Fibroblast of peridontal ligament (primary cell): ENCODE data around the gene ASCL2.
A peak's percentile ranks its signal among the peaks of the same experiment; 100 is the strongest.

Source experiments
- DNase-seq: peaks from one replicate; pipeline ENCODE4 v3.0.0-alpha.2; 2010; ENCODE audit errors: extremely low read depth

The ASCL2 gene

DNA sequence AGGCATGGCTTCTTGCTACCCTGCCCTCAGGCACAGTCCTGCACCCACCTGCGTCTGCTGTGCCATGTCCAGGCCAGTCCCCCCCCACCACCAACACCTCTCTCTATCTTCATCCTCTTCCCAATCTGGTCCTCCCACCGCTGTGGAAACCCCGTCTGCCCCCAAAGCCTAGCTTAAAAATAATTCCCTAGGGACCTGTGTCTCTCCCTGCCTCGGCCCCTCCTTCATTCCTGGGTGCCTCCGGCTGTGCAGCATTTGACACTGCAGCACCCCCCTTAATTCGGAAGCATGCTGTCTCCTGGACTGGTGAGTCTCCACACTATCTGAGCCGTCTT is 2.5 kb upstream of the ASCL2 start:
- DNase-seq: no peak

DNA sequence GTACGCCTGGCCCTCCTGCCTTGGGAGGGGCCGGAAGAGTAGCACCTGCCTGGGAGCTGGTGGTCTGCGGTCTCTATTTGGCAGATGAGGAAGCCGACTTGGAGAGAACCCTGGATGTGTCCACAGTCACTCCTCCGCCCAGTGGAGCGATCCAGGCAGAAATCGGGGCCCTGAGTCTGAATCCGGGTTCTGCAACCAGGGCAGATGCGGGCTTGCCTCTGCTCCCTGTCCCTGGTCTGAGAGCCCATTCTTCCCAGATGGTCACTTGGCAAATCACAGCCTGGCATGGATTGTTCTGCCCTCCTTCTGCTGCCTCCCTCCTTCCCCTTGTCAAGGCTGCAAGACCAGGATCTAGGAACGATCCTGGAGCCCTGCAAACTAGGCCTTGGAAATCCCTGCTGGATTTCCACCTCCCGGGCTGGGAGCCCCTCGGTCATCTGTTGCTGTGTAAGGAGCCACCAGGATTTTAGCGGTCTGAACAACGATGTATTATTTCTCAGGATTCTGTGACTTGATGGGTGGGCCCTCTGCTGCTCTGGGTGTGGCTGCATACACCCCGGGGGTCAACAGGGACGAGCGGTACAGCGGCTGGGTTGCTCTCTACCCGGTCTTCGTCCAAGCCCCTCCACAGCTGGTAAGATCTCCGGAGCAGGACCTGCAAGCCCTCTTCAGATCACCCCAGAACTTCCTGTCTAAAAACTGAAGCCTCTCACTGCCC is 2.0 kb upstream of the ASCL2 start:
- DNase-seq: no peak

DNA sequence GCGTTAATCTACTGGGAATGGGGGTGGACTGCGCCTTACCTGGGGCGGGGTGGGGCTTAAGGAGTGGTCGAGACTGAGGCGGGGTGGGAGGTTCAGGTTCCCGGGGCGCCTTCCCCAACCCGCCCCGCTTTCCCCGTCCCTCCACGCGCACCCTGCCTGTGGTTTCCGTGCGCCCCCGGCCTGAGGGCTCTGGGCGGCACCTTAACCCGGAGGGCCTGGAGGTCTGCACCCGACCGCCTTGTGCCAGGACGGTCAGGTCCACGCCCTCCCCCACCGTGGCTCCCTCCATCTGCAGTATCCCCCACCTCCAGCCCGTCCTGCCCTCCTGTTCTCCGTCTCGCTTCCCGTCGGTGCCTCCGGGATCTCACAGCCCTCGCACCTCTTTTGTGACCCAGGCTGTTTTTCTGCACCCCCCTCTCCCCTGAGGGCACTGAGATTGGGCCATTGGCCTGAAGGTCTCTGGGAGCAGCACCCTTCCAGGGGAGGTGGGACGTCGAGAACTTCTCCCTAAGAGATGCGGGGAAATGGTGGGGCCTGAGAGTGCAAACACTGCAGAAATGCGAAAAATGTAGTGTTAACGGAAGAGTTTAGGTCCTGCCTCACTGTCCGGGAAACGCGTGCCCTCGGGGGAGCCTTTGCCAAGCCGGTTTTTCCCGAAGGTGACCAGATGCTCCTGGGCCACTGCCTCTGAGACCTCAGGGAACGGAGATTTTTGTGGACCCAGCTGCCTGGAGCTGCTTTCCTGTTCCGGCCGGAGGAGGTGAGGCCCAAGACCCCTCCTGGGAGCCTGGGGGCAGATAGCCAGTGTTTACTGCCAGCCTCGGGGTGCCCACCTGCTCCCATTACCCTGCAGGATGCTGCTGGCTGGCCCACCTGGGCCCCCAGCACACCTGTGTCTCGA is 1.2 kb upstream of the ASCL2 start:
- DNase-seq: no peak

- DNase-seq: no peak
These were observed 614 bp upstream of the ASCL2 start for GRCh38 chr11:2271077-2271326.

GRCh38 chr11:2269601-2270321 is 627 bp downstream of the ASCL2 start:
- DNase-seq: peak; percentile 23

- DNase-seq: no peak
These were observed 1.4 kb downstream of the ASCL2 start for GRCh38 chr11:2268729-2269600.

DNA sequence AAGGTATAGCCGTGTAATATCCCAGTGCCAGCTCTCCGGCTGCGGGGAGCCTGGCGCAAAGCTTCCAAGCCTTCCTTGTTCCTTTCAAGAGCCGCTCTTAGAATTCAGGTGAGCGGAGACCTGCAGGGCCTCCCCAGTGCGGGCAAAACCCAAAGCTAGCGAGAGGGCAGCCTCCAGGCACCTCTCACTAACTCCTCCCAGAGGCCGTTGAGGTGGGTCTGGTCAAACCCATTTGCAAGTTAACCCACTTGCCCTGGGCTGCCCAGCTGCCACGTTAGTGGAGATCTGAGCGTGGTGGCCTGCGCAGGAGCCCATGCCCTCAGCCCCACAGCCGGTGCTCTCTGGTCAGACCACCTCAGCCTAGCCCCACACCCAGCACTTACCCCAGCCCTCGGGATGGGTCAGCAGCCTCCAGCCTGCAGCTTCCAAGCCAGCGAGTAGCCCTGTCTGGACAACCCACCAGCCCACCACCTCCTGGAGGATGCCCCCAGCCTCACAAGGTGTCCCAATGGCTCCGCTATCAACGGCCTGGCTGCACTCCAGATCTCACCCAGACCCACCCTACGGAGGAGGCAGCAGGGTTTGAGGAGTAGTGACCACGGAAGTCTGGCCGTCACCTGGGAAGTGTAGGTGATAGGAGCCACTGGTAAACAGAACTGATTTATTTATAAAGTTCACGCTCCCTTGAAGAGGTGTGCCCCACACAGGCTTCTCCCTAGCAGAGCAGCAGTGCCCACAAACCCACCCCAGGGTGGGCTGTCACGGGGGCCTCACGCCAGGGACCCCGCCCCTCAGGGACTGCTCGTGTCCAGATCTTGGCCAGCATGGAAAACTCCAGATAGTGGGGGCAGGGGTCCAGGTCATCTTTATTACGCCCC is 2.3 kb downstream of the ASCL2 start:
- DNase-seq: no peak

DNA sequence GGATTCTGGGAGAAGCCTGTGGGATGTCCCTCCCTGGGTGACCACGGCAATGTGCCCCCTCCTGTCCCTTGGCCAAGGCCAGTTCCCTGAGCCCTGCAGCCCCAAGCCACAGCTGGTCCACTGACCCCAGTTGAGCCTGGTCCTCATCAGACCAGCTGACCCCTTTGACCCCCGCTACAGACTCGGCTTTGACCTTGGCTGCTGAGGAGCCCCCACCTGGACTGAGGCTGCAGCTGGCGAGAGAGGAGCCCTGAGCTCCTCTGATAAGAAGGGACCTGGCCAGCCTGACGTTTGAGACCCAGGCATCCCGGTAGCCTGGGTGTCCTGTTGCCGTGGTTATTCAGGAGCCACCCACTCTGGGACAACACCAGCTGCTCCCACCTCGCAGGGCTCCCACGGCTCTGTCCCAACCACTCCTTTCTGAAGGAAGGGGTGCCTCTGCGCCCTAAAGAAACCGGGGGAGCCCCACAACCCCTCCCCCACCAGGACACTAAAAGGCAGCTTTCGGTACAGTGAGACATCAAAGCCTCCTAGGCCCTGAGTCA is 3.0 kb downstream of the ASCL2 start:
- no peak for DNase-seq

DNA sequence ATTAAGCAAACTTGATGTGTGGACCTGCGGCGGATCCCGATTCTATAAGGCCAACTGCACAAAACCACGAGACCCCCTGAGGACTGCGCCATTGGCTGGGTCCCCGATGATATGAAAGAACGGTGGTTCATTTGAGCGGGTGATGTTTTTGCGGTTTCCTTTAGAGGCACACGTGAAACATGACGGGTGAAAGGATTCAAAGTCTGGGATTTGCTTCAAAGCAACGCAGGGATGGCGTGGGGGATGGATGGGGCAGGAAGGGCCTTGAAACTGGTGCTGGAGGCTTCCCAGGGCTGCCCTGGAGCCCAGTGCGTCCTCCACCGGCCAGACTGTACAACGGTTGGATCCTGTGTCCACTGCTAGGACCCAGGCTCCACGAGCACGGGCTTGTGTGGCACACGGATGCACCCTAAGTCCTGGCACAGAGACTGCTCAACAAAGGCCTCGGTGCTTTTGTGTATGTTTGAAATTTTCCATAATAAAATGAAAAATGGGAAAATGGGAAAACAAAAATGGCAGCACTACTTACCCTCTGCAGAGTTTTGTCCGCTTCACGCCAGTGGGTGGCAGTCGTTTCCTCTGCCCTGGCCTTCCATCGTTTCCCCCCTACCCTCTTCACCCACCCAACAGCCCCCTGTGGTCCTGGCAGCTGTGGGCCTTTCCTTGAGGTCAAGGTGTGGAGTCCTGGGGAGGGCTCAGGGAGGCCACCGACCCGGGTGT is 3.6 kb downstream of the ASCL2 start:
- DNase-seq: no peak

DNA sequence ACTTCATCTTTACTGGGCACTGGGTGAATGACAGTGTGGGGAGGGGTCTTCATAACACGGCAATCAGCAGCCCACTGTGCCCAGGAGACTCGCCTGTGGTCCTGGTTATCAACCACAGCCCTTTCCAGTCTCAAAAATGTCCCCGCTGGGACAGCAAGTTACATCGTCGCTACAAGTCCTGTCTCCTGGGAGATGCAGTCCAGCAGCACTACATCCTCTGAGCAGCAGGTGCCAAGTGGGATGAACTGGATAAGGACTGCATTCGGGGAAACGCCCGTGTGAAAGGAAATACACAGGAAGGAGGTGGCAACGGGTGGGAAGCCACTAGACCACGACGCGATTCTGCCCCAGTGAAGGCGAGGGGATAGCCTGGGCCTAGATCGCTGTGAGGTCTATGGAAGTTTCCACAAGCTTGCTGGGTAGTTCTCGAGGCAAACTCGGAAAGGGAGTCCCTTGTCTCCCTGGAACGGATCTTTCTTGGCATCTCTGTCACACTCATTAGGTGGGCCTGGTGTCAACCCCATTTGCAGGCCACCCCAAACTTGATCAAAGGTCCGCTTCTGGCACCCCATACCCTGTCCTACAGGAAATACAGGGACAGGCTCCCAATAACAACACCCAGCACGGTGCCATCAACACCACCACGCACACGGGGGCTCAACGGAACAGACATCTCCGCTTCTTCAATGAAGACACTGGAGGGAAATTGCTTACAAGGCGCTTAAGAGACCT is 4.4 kb downstream of the ASCL2 start:
- no peak for DNase-seq

GRCh38 chr11:2265396-2265795 is 5.0 kb downstream of the ASCL2 start:
- DNase-seq: no peak

DNA sequence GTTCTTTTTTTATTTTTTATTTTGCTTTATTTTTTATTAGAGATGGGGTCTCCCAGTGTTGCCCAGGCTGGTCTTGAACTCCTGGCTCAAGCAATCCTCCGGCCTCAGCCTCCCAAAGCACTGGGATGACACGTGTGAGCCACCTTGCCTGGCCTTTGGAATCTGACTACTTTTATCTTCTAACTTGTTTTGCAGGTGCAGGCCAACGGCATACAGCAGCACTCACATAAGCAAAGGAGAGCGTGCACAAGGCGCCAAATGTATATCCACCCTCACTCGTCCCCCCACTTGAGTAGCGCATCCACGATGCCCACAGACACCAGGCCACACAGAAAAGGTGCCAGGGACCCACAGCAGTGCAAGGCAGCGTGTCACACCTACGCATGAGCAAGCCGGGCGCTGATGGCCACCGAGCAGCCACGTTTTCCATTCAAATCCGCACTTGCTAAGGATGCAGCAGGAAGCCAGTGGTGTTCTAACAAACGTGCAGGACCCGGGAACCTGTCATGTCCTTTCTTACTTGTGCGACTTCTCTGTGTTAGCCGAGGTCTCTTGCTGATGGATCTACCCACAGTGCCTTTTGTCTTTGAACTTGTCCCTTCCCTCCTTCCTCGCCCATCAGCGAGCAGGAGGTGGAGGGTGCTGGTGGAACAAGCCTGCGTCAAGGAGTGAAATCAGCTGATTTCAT is 5.9 kb downstream of the ASCL2 start:
- DNase-seq: no peak

GRCh38 chr11:2263724-2264360 is 6.5 kb downstream of the ASCL2 start:
- DNase-seq: no peak

- DNase-seq: no peak
These were observed 7.3 kb downstream of the ASCL2 start for GRCh38 chr11:2263071-2263565.

DNA sequence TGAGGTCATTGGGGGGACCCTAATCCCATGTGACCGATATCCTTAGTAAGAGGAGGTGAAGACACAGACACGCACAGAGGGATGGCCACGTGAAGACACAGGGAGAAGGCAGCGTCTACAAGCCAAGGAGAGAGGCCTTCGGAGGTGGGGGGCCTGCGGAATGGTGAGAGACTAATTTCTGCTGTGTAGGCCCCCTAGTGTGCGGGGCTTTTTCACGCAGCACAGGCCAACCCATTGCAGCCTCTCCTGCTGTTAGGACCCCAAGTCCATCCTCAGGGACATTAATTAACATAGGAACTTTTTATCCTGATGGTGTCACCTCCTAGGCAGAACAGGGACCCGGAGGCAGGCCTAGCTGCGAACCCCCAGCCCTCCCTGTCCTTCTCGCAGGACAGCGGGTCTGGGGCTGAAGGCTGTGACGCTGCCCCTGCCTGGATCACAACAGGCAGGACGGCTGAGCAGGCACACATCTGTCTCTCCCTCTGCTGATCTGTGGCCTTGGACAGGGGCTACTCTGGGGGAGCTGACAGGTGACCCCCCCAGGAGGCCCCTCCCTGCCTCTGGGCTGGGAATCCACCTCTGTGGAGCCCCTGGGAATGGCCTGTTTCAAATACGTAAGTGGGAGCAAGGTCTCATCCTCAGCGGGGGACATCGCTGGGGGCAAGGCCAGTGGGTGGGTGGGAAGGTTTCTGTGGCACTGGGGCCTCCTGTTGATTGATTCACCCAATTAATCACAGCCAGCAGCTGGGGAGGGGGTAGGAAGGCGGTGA is 7.9 kb downstream of the ASCL2 start:
- DNase-seq: no peak

- DNase-seq: no peak
These were observed 8.8 kb downstream of the ASCL2 start for GRCh38 chr11:2261436-2262230.
